GM12878 (cell line): Measurements from ENCODE around the gene LRP1. TPM values are rescaled to one million over a fixed set of nuclear protein-coding genes. Genes with fewer than 3 reads are reported as not detected.

Experiments
- ATAC-seq: fragments of 200-7000 bp; cut with Tn5 transposase; 3 replicates; pipeline ENCODE4 v1.9.1; 2020; ENCODE audit warnings: mild to moderate bottlenecking, moderate library complexity
- BruUV-seq: library from RNA; stranded (reverse); fragments of 400-500 nt; replicated peaks from 2 replicates; lab custom pipeline; 2021; lab: Mats Ljungman, UMichigan
- CTCF ChIA-PET: fragments of 300-600 bp; sonication (Branson Sonifier 250); formaldehyde crosslinking; extraction: SDS; loops from one replicate; lab custom pipeline; 2021; ENCODE audit warnings: inconsistent platforms; lab: Yijun Ruan, JAX
- POLR2A ChIA-PET: fragments of 350-600 bp; formaldehyde crosslinking; extraction: SDS; loops from one replicate; lab custom pipeline; 2021; ENCODE audit warnings: inconsistent platforms; lab: Charles Lee
- RAD21 ChIA-PET: fragments of 300-600 bp; sonication (Branson Sonifier 250); formaldehyde crosslinking; loops from one replicate; lab custom pipeline; 2023; ENCODE audit warnings: antibody characterized with exemption; ENCODE audit not compliant: unreplicated experiment; lab: Charles Lee
- SMC1A ChIA-PET: fragments of 300-600 bp; sonication (Branson Sonifier 250); formaldehyde crosslinking; loops from one replicate; lab custom pipeline; 2023; ENCODE audit not compliant: unreplicated experiment, uncharacterized antibody; lab: Charles Lee
- DNase-seq: peaks from one replicate; pipeline ENCODE4 v3.0.0-alpha.2; 2011; ENCODE audit warnings: low read depth, low spot score
- FAIRE-seq: peaks from 3 replicates; lab custom pipeline; 2011; peaks lifted over from hg19 to GRCh38; lab: Jason Lieb, UNC
- H2AFZ ChIP-seq: 2 replicates; pipeline ENCODE4 v1.6.0; 2011; ENCODE audit warnings: low read depth, low read length, control low read depth; ENCODE audit not compliant: control insufficient read depth
- H3K27ac ChIP-seq: 2 replicates; pipeline ENCODE4 v1.5.1; 2011; ENCODE audit warnings: control low read depth; ENCODE audit not compliant: control insufficient read depth, insufficient read depth
- H3K27me3 ChIP-seq, 2 experiments: replicated peaks in 1 of 2; 2 replicates each; pipeline versions ENCODE4 v1.6.0 to v1.6.1; 2011; ENCODE audit warnings: low read length in 1 of 2; ENCODE audit not compliant: control insufficient read depth in 2 of 2, insufficient read depth in 2 of 2
- H3K36me3 ChIP-seq, 2 experiments: 2 replicates each; pipeline ENCODE4 v1.5.1; 2011; ENCODE audit warnings: low read length in 1 of 2; ENCODE audit not compliant: control insufficient read depth in 2 of 2, insufficient read depth in 2 of 2
- H3K4me1 ChIP-seq: 2 replicates; pipeline ENCODE4 v1.6.1; 2011; ENCODE audit warnings: mild to moderate bottlenecking, low read length, moderate library complexity, mixed read lengths; ENCODE audit not compliant: control insufficient read depth, insufficient read depth
- H3K4me2 ChIP-seq: 2 replicates; pipeline ENCODE4 v1.6.0; 2011; ENCODE audit warnings: control low read depth; ENCODE audit not compliant: control insufficient read depth, insufficient read depth
- H3K4me3 ChIP-seq: fragments of 200-600 bp; sonication (generic); 2 replicates; pipeline ENCODE4 v1.5.1; 2016
- H3K79me2 ChIP-seq: 2 replicates; pipeline ENCODE4 v1.6.0; 2011; ENCODE audit warnings: low read length; ENCODE audit not compliant: control insufficient read depth, insufficient read depth
- H3K9ac ChIP-seq: 2 replicates; pipeline ENCODE4 v1.8.0; 2011; ENCODE audit warnings: low read length, control low read depth, mixed read lengths; ENCODE audit not compliant: control insufficient read depth, insufficient read depth
- H3K9me3 ChIP-seq: replicated peaks from 3 replicates; pipeline ENCODE4 v1.5.1; 2011; ENCODE audit warnings: mild to moderate bottlenecking, low read length; ENCODE audit not compliant: control insufficient read depth, insufficient read depth
- H4K20me1 ChIP-seq: 2 replicates; pipeline ENCODE4 v1.6.0; 2011; ENCODE audit not compliant: control insufficient read depth, insufficient read depth
- WGBS: methylation state at CpG from one replicate; pipeline ENCODE4 v1.1.6; 2016; ENCODE audit warnings: low lambda C conversion rate; ENCODE audit not compliant: insufficient replicate concordance, insufficient coverage; ENCODE audit errors: missing lambda C conversion rate; 5-methylcytosine and 5-hydroxymethylcytosine counted together
- in situ Hi-C: fragments of 300-500 bp; cut with MboI; formaldehyde crosslinking; loops from 9 replicates; pipeline ENCODE4 v1.14.3; 2018; ENCODE audit warnings: mixed read lengths
- intact Hi-C: fragments of 100-400 bp; cut with micrococcal nuclease; formaldehyde crosslinking; loops from one replicate; pipeline ENCODE4 v1.14.2; 2022; ENCODE audit not compliant: unreplicated experiment
- polyA plus RNA-seq, 11 experiments: library from polyadenylated mRNA; depleted of rRNA in 4 of 11; unstranded in 6 of 11; stranded (reverse) in 5 of 11; fragments of >200 nt; fragmentation: Nextera tagmentation in 4 of 11; fragmentation: Illumina TruSeq in 1 of 11; extraction: Ambion mirVana in 4 of 11; extraction: Trizol in 1 of 11; gene quantifications; 1 replicate in 1 of 11; 2 replicates in 10 of 11; pipeline versions ENCODE4 v1.2.1 to v1.2.3, GENCODE V29; 2011 to 2016; ENCODE audit warnings: inconsistent platforms in 2 of 11, missing spikeins in 2 of 11, low read depth in 1 of 11
- total RNA-seq, 4 experiments: library from RNA; depleted of rRNA in 3 of 4; stranded (reverse); fragments of >200 nt in 3 of 4; fragmentation: Illumina TruSeq in 1 of 4; extraction: Trizol in 1 of 4; gene quantifications; 2 replicates each; pipeline versions ENCODE4 v1.2.1 to v1.2.3, GENCODE V29; 2013 to 2021
- TF ChIP-seq, protein P1 (sequence below): fragments of 450-650 bp; IDR thresholded peaks from 2 replicates; pipeline ENCODE4 v1.6.1; 2017; ENCODE audit warnings: antibody characterized with exemption, mild to moderate bottlenecking, moderate library complexity
- TF ChIP-seq, protein P2 (sequence below): IDR thresholded peaks from 2 replicates; pipeline ENCODE4 v1.6.1; 2012; ENCODE audit warnings: low read depth, low read length, improper control_type of control experiment

The LRP1 gene
- total and polyA plus RNA-seq, 10 of the 15 experiments (the other 5 are each of a cell fraction or from before 2014, with no cell fraction given): under 0.01 to 1.1 (median 0.20) TPM; not detected in 2

DNA sequence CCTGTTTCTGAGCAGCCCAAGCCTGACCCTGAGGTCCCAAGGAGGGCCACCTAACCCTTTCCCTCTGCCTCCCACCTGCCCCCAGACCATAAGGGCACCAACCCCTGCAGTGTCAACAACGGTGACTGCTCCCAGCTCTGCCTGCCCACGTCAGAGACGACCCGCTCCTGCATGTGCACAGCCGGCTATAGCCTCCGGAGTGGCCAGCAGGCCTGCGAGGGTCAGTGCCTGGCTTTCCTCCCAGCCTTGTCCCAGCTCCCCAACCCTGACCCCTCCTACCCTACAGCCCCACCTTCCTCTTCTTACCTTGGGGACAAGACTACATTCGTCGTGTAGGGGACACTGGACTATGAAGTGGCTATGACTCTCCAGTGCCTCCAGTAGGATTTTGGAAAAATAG, 52.8 kb downstream of the LRP1 start:
- no peak overlapping the region for H3K4me2 ChIP-seq
- CTCF ChIA-PET: interaction anchor here (1.0 to 10.4 kb wide), 6 partner anchors 23 to 154 kb away, joined by 3 to 159 read pairs (median 4); partner anchors contain the start of gene LRP1
- H2AFZ ChIP-seq: no peak overlapping the region
- FAIRE-seq (no peak), ATAC-seq (no peak), DNase-seq (no peak)
- intact Hi-C loops: no loop called here
- no peaks in the 10 kb centered on the region; the same call in 1 of the 2 replicates for H4K20me1 ChIP-seq
- RAD21 ChIA-PET: interaction anchor here (1.0 to 2.7 kb wide), 2 partner anchors 69 to 116 kb away, joined by 6 to 9 read pairs; partner anchors contain the start of gene STAT6
- SMC1A ChIA-PET: interaction anchor here (1.3 to 4.0 kb wide), 3 partner anchors 55 to 112 kb away, joined by 5 to 36 read pairs (median 14); partner anchors contain the start of genes LRP1 and STAT6
- no peaks in the 10 kb centered on the region for H3K4me1 ChIP-seq
- no TSS peak for BruUV-seq
- H3K9me3 ChIP-seq: no peaks in the 10 kb centered on the region
- no peaks in the 10 kb centered on the region for H3K79me2 ChIP-seq
- in situ Hi-C loops: loop anchor here (5.0 kb wide), 1 partner anchor 59 kb away; no protein-coding TSS in a partner anchor
- TF ChIP-seq, protein P1, sequence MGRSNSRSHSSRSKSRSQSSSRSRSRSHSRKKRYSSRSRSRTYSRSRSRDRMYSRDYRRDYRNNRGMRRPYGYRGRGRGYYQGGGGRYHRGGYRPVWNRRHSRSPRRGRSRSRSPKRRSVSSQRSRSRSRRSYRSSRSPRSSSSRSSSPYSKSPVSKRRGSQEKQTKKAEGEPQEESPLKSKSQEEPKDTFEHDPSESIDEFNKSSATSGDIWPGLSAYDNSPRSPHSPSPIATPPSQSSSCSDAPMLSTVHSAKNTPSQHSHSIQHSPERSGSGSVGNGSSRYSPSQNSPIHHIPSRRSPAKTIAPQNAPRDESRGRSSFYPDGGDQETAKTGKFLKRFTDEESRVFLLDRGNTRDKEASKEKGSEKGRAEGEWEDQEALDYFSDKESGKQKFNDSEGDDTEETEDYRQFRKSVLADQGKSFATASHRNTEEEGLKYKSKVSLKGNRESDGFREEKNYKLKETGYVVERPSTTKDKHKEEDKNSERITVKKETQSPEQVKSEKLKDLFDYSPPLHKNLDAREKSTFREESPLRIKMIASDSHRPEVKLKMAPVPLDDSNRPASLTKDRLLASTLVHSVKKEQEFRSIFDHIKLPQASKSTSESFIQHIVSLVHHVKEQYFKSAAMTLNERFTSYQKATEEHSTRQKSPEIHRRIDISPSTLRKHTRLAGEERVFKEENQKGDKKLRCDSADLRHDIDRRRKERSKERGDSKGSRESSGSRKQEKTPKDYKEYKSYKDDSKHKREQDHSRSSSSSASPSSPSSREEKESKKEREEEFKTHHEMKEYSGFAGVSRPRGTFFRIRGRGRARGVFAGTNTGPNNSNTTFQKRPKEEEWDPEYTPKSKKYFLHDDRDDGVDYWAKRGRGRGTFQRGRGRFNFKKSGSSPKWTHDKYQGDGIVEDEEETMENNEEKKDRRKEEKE: no peak
- TF ChIP-seq, protein P2, sequence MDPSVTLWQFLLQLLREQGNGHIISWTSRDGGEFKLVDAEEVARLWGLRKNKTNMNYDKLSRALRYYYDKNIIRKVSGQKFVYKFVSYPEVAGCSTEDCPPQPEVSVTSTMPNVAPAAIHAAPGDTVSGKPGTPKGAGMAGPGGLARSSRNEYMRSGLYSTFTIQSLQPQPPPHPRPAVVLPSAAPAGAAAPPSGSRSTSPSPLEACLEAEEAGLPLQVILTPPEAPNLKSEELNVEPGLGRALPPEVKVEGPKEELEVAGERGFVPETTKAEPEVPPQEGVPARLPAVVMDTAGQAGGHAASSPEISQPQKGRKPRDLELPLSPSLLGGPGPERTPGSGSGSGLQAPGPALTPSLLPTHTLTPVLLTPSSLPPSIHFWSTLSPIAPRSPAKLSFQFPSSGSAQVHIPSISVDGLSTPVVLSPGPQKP: no peak
- H3K4me3 ChIP-seq: no peak overlapping the region
- no peaks in the 10 kb centered on the region for H3K36me3 ChIP-seq
- no peak overlapping the region for H3K27ac ChIP-seq
- no peaks in the 10 kb centered on the region; a peak in 2 of 4 replicates for H3K27me3 ChIP-seq
- WGBS: 30% methylated on average over 9 of the region's 9 CpGs
- H3K9ac ChIP-seq: no peak overlapping the region
- POLR2A ChIA-PET: interaction anchor here (1.4 kb wide), 1 partner anchor 107 kb away, joined by 4 read pairs; no protein-coding TSS in a partner anchor
